AG04449 (cell line): ENCODE data around the gene GPC5.

Experiments used
- CTCF ChIA-PET: fragments of 350-600 bp; formaldehyde crosslinking; extraction: SDS; loops from one replicate; lab custom pipeline; 2021; ENCODE audit warnings: antibody characterized with exemption; lab: Yijun Ruan, JAX
- POLR2A ChIA-PET: fragments of 400-600, 350-600 bp; formaldehyde crosslinking; extraction: SDS; loops from one replicate; lab custom pipeline; 2020; ENCODE audit warnings: antibody characterized with exemption, inconsistent platforms; lab: Yijun Ruan, JAX
- DNase-seq: peaks from one replicate; pipeline ENCODE4 v3.0.0-alpha.2; 2010; ENCODE audit warnings: low read depth, low spot score
- H3K4me3 ChIP-seq: 2 replicates; pipeline ENCODE4 v1.5.1; 2011; ENCODE audit warnings: low read depth, mild to moderate bottlenecking, control low read depth, low read length
- TF ChIP-seq, protein P1 (sequence below): IDR thresholded peaks from one replicate; pipeline ENCODE4 v1.5.1; 2011; ENCODE audit warnings: mild to moderate bottlenecking, moderate library complexity, low read length, control low read depth, inconsistent platforms; ENCODE audit not compliant: insufficient read depth; ENCODE audit errors: missing control alignments

Gene GPC5

DNA sequence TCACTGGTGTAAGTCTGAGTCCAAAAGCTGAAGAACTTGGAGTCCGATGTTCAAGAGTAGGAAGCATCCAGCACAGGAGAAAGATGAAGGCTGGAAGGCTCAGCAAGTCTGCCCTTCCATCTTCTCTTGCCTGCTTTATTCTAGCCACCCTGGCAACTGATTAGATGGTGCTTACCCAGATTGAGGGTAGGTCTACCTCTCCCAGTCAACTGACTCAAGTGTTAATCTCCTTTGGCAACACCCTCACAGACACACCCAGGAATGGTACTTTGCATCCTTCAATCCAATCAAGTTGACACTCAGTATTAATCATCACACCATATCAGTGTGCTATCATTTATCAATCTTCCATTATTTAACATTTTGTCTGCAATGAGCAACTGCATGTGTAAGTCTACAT lies 223.5 kb downstream of the GPC5 start:
- DNase-seq, result no peak

DNA sequence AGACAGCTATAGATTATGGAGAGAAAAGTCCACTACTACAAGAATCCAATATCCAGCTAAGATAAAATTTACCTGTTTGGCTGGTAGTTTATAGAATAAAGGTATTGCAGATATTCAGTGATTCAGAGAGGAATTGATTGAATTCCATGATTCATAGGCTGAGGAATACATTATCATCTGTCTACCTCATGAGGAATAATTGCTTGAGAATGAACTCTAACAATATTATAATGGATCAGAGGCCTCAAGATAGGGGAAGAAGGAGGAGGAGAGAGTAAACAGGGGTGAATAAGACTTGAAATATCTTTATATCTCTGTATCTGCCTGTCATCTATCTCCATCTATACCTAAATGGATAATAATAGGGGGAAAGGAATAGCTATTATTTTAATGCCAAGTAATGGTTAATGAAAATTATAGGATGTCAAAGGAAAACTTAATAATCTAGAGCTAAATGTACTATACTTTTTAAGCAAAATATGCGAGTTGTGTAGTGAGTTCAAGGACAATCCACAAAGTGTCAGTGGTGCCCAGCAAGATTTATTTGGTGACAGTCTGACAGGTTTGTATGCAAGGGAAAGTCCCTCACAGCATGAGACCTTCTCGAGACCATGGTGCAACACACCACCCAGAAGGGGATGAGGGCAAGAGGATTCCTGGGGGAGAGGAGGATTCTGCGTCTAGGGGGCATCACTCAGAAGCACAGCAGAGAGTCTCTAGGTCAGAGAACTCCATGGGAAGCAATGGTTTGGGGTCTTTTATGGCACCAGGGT lies 224.5 kb downstream of the GPC5 start:
- DNase-seq, result no peak
- TF ChIP-seq, protein P1, sequence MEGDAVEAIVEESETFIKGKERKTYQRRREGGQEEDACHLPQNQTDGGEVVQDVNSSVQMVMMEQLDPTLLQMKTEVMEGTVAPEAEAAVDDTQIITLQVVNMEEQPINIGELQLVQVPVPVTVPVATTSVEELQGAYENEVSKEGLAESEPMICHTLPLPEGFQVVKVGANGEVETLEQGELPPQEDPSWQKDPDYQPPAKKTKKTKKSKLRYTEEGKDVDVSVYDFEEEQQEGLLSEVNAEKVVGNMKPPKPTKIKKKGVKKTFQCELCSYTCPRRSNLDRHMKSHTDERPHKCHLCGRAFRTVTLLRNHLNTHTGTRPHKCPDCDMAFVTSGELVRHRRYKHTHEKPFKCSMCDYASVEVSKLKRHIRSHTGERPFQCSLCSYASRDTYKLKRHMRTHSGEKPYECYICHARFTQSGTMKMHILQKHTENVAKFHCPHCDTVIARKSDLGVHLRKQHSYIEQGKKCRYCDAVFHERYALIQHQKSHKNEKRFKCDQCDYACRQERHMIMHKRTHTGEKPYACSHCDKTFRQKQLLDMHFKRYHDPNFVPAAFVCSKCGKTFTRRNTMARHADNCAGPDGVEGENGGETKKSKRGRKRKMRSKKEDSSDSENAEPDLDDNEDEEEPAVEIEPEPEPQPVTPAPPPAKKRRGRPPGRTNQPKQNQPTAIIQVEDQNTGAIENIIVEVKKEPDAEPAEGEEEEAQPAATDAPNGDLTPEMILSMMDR, result no peak
- CTCF ChIA-PET, result interaction anchor here (1.1 kb wide), 1 partner anchor 217 kb away, joined by 3 read pairs; no protein-coding TSS in a partner anchor
- POLR2A ChIA-PET, result no interaction called here
- H3K4me3 ChIP-seq, result no peak overlapping the region

More for the DNA sequence above, 223.5 kb downstream of the GPC5 start:
- TF ChIP-seq, protein P1, result no peak
- POLR2A ChIA-PET, result no interaction called here
- no peak overlapping the region for H3K4me3 ChIP-seq
- CTCF ChIA-PET, result interaction anchor here (1.1 kb wide), 1 partner anchor 216 kb away, joined by 3 read pairs; no protein-coding TSS in a partner anchor

DNA sequence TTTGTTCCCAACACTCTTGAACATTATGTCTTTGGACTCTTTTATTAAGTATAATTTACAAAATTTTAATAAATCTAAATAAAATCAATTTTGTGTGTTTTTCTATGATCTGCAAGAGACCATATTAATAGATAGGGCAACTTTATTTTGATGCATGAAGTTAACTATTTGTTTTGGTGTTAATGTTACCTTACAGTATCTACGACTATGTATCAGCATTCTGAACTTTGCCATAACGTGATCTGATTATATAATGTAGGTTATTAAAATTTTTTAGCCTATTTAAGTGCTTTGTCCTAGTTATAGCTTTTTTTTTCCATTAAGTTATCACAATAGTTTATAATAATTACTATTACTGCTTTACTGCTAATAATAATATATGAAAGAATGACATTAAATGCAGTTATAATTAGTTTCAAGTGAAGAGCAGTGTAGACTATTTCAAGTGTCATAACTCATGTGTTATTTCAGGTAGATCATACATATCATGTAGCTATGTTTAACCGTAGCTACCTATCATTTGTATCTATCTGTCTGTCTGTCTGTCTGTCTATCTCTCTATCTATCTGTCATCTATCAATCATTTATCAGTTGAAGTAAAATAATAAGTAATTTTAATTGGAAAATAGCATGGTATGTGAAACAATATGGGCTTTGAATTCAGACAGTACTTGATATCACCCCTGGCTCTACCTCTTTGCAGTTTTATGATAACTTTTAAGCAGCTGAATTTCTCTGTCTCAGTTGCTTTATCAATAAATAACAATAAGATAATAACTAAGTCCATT lies 229.7 kb downstream of the GPC5 start:
- TF ChIP-seq, protein P1, result no peak
- no peak for DNase-seq
- no peak overlapping the region for H3K4me3 ChIP-seq
- POLR2A ChIA-PET, result no interaction called here
- CTCF ChIA-PET, result no interaction called here

DNA sequence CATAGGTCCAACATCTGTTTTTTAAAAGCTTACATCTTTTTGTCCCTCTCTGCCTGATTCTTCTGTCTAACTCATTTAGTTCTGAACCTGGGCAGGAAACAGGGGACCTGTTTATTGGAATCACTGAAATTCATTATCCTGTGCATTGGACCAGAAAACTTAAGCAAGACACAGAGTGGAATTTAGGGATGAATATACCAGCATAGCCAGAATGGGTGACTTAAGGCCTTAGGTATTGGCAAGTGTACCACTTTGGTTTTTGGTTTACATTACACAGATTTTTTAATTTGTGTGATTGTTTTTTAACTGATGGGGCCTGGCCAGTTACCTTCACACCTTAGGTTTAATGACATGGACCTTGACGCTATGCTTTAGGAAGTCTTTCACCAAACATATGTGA lies 232.5 kb downstream of the GPC5 start:
- ChIA-PET CTCF (no interaction called here), POLR2A (no interaction called here)
- DNase-seq, result no peak
- no peak overlapping the region for H3K4me3 ChIP-seq
- TF ChIP-seq, protein P1, result no peak

DNA sequence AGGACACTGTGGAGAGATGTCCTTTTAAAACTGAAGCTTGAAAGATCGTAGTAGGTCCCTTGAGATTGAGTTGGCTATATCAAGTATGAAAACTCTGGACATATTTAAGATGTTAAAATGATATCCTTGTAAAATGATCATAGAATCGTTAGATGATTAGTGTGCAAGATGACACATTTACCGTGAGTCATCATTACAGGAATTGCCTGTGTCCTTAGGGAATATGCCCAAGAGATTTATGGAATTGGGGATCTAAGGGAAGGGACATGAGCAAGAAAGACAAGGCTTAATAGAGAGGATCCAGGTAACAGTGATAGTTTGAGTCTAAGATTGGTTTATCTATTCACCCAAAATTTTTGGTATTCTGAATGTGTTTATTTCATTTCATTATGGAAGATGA lies 233.7 kb downstream of the GPC5 start:
- TF ChIP-seq, protein P1, result no peak
- ChIA-PET CTCF (no interaction called here), POLR2A (no interaction called here)
- no peak for DNase-seq
- H3K4me3 ChIP-seq, result no peak overlapping the region

DNA sequence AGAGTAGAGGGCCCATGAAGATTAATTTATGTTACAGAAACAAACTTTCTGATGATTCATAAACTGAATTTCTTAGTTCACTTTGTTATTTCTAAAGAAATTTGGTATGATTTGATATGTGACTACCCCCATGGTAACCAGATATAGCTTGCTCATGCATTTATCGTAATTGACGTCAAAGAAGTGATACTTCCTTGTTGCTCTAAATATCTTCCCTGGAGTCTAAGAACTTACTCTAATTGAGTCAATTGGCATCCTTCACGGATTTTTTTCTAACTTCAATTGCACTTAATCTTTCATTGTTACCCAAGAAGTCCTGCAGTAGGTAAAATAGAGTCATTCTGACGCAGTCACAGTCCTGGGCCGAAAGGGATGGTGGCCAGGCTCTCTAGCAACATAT lies 240.9 kb downstream of the GPC5 start:
- H3K4me3 ChIP-seq, result no peak overlapping the region
- no peak for DNase-seq
- TF ChIP-seq, protein P1, result no peak
- POLR2A ChIA-PET, result no interaction called here
- CTCF ChIA-PET, result no interaction called here
